Measurements from ENCODE around the gene FOCAD.
"Not testable (repeated sequence)": the region's sequence is repeated elsewhere in the genome, so short reads cannot be mapped to it uniquely, and the experiment has no call there.

Gene FOCAD

GRCh38 chr9:20684035-20684874, at the start of gene FOCAD:
FOCAD (plus strand) TSS chr9:20684259; CDS start chr9:20715354, 31,095 bp downstream.
- DNase-seq = peak; percentile 93

- no peak for DNase-seq
Observed at GRCh38 chr9:20634895-20635294, 49.2 kb upstream of the FOCAD start.

- no peak for DNase-seq
Observed at GRCh38 chr9:20636888-20637440, 47.1 kb upstream of the FOCAD start.

GRCh38 chr9:20640331-20641187, 43.5 kb upstream of the FOCAD start:
- peak; percentile 65 for DNase-seq

- DNase-seq = no peak
Observed at GRCh38 chr9:20642045-20642444, 42.0 kb upstream of the FOCAD start.

- DNase-seq = no peak
Observed at GRCh38 chr9:20643660-20644059, 40.4 kb upstream of the FOCAD start.

GRCh38 chr9:20646656-20647055, 37.4 kb upstream of the FOCAD start:
- no peak for DNase-seq

- DNase-seq = no peak
Observed at GRCh38 chr9:20649381-20649780, 34.7 kb upstream of the FOCAD start.

GRCh38 chr9:20650313-20650712, 33.7 kb upstream of the FOCAD start:
- no peak for DNase-seq

GRCh38 chr9:20650750-20651299, 33.2 kb upstream of the FOCAD start:
- no peak for DNase-seq

GRCh38 chr9:20651939-20652338, 32.1 kb upstream of the FOCAD start:
- DNase-seq = no peak

GRCh38 chr9:20658246-20658667, 25.8 kb upstream of the FOCAD start:
- peak; percentile 34 for DNase-seq

- DNase-seq = no peak
Observed at GRCh38 chr9:20658677-20659473, 25.2 kb upstream of the FOCAD start.

GRCh38 chr9:20659474-20659967, 24.5 kb upstream of the FOCAD start:
- no peak for DNase-seq

- DNase-seq = no peak
Observed at GRCh38 chr9:20662156-20662555, 21.9 kb upstream of the FOCAD start.

- no peak for DNase-seq
Observed at GRCh38 chr9:20663133-20663532, 20.9 kb upstream of the FOCAD start.

GRCh38 chr9:20664501-20664900, 19.6 kb upstream of the FOCAD start:
- no peak for DNase-seq

GRCh38 chr9:20670395-20670794, 13.7 kb upstream of the FOCAD start:
- no peak for DNase-seq

GRCh38 chr9:20671635-20672034, 12.4 kb upstream of the FOCAD start:
- DNase-seq = no peak

GRCh38 chr9:20673537-20673936, 10.5 kb upstream of the FOCAD start:
- not testable (repeated sequence) for DNase-seq

GRCh38 chr9:20681467-20681866, 2.6 kb upstream of the FOCAD start:
- DNase-seq = no peak

GRCh38 chr9:20683351-20684034, 566 bp upstream of the FOCAD start:
- peak; percentile 10 for DNase-seq

Measured in CD4-positive, alpha-beta T cell treated with Interferon gamma for 1 hour (primary cell).